HUES6 (cell line): ENCODE results near the gene COL18A1.

Experiments used
- H3K27ac ChIP-seq: 2 replicates; pipeline ENCODE4 v1.7.0; 2013; ENCODE audit warnings: low read depth, mild to moderate bottlenecking, low read length, inconsistent platforms
- H3K27me3 ChIP-seq: 2 replicates; pipeline ENCODE4 v1.6.1; 2013; ENCODE audit warnings: low read length; ENCODE audit not compliant: control insufficient read depth, insufficient read depth
- H3K36me3 ChIP-seq: 2 replicates; pipeline ENCODE4 v1.6.1; 2013; ENCODE audit warnings: low read length; ENCODE audit not compliant: control insufficient read depth, insufficient read depth
- H3K4me1 ChIP-seq: 2 replicates; pipeline ENCODE4 v1.6.1; 2013; ENCODE audit warnings: low read length; ENCODE audit not compliant: control insufficient read depth, insufficient read depth
- H3K4me3 ChIP-seq: 2 replicates; pipeline ENCODE4 v1.5.1; 2013; ENCODE audit warnings: low read depth, low read length
- H3K9ac ChIP-seq: one replicate; pipeline ENCODE4 v1.6.1; 2013; ENCODE audit warnings: mild to moderate bottlenecking, low read length
- H3K9me3 ChIP-seq: 2 replicates; pipeline ENCODE4 v1.6.1; 2013; ENCODE audit warnings: low read depth, low read length; ENCODE audit not compliant: control insufficient read depth, insufficient read depth

Gene COL18A1

DNA sequence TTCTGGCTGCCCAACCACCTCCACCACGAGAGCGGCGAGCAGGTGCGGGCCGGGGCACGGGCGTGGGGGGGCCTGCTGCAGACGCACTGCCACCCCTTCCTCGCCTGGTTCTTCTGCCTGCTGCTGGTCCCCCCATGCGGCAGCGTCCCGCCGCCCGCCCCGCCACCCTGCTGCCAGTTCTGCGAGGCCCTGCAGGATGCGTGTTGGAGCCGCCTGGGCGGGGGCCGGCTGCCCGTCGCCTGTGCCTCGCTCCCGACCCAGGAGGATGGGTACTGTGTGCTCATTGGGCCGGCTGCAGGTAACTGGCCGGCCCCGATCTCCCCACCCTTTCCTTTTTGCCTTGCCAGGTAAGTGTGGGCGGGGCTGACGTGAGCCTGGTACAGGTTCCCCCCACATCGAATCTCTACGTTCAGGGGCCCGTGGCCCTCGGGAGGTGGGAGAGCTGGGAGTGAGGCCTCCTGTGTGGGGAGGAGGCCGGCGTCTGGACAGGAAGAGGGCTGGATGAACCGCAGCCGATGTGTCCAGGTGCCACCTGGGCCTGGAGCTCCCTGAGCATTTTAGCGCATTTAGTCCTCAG lies 51.7 kb downstream of the COL18A1 start:
- Histone ChIP-seq H3K27ac (no peak overlapping the region), H3K9me3 (peaks cover 11% of the 10 kb centered on the region), H3K4me1 (peaks cover 3% of the 10 kb centered on the region; the same call in 1 of the 2 replicates), H3K4me3 (no peak overlapping the region), H3K36me3 (peaks cover 44% of the 10 kb centered on the region), H3K27me3 (no peaks in the 10 kb centered on the region), H3K9ac (no peak overlapping the region)

GRCh38 chr21:45457161-45457831 lies 52.3 kb downstream of the COL18A1 start:
- Histone ChIP-seq H3K27me3 (no peaks in the 10 kb centered on the region), H3K9me3 (peaks cover 12% of the 10 kb centered on the region), H3K27ac (no peak overlapping the region), H3K4me3 (no peak overlapping the region), H3K36me3 (peaks cover 43% of the 10 kb centered on the region), H3K4me1 (peaks cover 3% of the 10 kb centered on the region; the same call in 1 of the 2 replicates), H3K9ac (no peak overlapping the region)

GRCh38 chr21:45457832-45458172 lies 52.8 kb downstream of the COL18A1 start:
- H3K9me3 ChIP-seq, result peaks cover 7% of the 10 kb centered on the region
- no peak overlapping the region for H3K27ac ChIP-seq
- H3K27me3 ChIP-seq, result no peaks in the 10 kb centered on the region
- peaks cover 39% of the 10 kb centered on the region for H3K36me3 ChIP-seq
- H3K4me3 ChIP-seq, result no peak overlapping the region
- no peak overlapping the region for H3K9ac ChIP-seq
- H3K4me1 ChIP-seq, result peaks cover 3% of the 10 kb centered on the region; the same call in 1 of the 2 replicates

DNA sequence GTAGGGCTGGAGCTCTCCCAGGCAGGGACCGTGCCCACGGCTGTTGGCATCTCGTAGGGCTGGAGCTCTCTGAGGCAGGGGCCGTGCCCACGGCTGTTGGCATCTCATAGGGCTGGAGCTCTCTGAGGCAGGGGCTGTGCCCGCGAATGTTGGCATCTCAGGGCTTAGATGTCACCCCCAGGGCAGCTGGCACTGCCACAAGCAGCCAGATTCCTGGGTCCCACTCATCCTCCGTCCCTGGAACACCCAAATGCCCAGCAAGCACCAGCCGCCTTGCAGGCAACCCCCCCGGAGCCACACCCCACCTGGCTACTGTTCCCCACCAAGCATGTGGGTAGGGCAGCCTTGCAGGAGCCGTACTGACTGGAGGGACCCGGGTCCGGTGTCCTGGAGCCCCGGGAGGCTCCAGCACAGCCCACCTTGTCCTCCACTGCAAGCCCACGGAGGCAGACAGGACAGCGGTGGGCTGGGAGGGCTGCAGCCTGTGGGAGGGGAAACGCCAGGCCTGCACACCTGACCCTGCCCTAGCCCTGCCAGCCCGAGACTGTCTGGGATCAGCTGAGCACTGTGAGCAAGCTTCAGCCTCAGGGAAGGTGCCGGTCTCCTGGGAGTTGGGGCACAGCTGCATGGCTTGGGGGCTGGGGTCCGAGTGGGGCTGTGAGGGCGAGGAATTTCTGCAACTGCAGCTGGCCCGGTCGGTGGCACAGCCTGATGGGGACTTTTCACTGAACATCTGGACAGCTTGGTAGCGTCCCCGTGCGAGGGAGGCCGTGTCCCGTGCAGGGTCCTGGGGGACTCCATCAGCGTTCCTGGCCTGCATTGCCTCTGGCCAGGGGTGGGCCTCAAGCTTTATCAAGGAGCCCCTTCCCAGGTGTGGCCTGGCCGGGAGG lies 53.6 kb downstream of the COL18A1 start:
- Histone ChIP-seq H3K4me1 (peaks cover 3% of the 10 kb centered on the region; the same call in 1 of the 2 replicates), H3K4me3 (no peak overlapping the region), H3K9me3 (peaks cover 6% of the 10 kb centered on the region; the same call in 1 of the 2 replicates), H3K36me3 (peaks cover 38% of the 10 kb centered on the region), H3K27me3 (no peaks in the 10 kb centered on the region), H3K9ac (no peak overlapping the region), H3K27ac (no peak overlapping the region)

GRCh38 chr21:45459171-45460010 lies 54.4 kb downstream of the COL18A1 start:
- H3K9ac ChIP-seq, result no peak overlapping the region

DNA sequence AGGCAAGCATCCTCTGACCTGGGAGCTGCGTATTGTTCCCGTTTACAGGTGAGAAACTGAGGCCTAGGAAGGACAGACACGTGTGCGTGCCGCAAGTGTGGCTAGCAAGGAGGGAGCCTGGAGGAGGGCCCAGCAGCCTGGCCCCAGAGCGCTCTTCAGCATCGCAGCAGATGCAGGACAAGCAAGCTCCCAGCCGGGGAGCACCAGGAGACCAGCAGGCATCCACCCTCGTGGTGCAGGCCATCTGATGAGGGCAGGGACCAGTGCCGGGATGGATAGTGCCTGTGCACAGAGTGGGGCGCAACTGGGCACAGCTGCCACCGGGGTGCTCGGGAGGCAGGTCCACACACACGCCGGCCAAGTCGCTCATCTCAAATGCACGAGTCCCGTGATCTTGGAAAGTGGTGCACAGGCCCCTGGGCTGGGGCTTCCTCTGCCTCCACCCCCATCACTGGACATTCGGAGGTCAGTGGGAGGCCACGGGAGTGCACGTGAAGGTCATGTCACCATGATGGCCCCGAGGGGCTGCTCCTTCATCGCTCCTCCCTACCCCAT lies 55.1 kb downstream of the COL18A1 start:
- H3K4me3 ChIP-seq, result no peak overlapping the region
- H3K36me3 ChIP-seq, result peaks cover 44% of the 10 kb centered on the region
- no peak overlapping the region for H3K27ac ChIP-seq
- peaks cover 3% of the 10 kb centered on the region; the same call in 1 of the 2 replicates for H3K4me1 ChIP-seq
- no peaks in the 10 kb centered on the region for H3K27me3 ChIP-seq
- H3K9ac ChIP-seq, result no peak overlapping the region
- peaks cover 6% of the 10 kb centered on the region; the same call in 1 of the 2 replicates for H3K9me3 ChIP-seq

More at GRCh38 chr21:45459171-45460010, 54.4 kb downstream of the COL18A1 start:
- Histone ChIP-seq H3K36me3 (peaks cover 38% of the 10 kb centered on the region), H3K9me3 (peaks cover 6% of the 10 kb centered on the region; the same call in 1 of the 2 replicates), H3K27ac (no peak overlapping the region), H3K4me3 (no peak overlapping the region), H3K27me3 (no peaks in the 10 kb centered on the region), H3K4me1 (peaks cover 3% of the 10 kb centered on the region; the same call in 1 of the 2 replicates)

GRCh38 chr21:45460611-45461368 lies 55.8 kb downstream of the COL18A1 start:
- Histone ChIP-seq H3K9ac (no peak overlapping the region), H3K9me3 (peaks cover 6% of the 10 kb centered on the region; the same call in 1 of the 2 replicates), H3K4me3 (no peak overlapping the region), H3K4me1 (peaks cover 3% of the 10 kb centered on the region; the same call in 1 of the 2 replicates), H3K27ac (no peak overlapping the region), H3K27me3 (no peaks in the 10 kb centered on the region), H3K36me3 (peaks cover 39% of the 10 kb centered on the region)

DNA sequence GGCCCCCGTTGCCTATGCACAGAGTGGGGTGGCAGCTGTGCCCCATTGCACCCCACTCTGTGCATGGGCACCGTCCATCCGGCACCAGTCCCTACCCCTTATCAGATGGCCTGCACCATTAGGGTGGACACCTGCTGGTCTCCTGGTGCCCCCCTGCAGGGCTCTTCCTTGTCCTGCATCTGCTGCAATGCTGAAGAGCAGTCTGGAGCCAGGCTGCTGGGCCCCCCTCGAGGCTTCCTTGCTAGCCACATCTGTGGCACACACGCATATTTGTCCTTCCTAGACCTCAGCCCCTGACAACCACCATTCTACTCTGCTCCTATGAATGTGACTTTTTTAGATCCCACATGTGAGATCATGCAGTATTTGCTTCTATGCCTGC lies 56.4 kb downstream of the COL18A1 start:
- Histone ChIP-seq H3K4me3 (no peak overlapping the region), H3K9me3 (peaks cover 6% of the 10 kb centered on the region; the same call in 1 of the 2 replicates), H3K9ac (no peak overlapping the region), H3K36me3 (peaks cover 39% of the 10 kb centered on the region), H3K4me1 (peaks cover 3% of the 10 kb centered on the region; the same call in 1 of the 2 replicates), H3K27me3 (no peaks in the 10 kb centered on the region), H3K27ac (no peak overlapping the region)

DNA sequence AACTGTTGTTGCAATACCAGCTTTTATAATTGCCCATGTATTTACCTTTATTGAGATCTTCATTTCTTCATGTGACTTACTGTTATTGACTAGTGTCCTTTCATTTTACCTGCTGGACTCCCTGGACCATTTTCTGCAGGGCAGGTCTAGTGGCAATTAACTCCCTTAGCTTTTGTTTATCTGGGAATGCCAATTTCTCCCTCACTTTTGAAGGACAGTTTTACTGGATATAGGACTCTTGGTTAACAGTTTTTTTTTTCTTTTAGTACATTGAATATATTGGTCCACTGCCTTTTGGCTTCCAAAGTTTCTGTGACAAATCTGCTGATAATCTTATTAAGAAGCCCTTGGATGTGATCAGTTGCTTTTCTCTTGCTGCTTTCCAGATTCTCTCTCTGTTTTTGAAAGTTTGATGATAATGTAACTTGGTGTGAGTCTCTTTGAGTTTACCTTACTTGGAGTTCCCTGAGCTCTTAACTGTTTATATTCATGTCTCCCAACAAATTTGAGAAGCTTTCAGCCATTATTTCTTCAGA lies 56.9 kb downstream of the COL18A1 start:
- H3K27me3 ChIP-seq, result no peaks in the 10 kb centered on the region
- peaks cover 43% of the 10 kb centered on the region for H3K36me3 ChIP-seq
- peaks cover 3% of the 10 kb centered on the region; the same call in 1 of the 2 replicates for H3K4me1 ChIP-seq
- H3K4me3 ChIP-seq, result no peak overlapping the region
- H3K9ac ChIP-seq, result no peak overlapping the region
- H3K9me3 ChIP-seq, result peaks cover 6% of the 10 kb centered on the region; the same call in 1 of the 2 replicates
- no peak overlapping the region for H3K27ac ChIP-seq
